IPS-NIHi7 (cell line): Measurements from ENCODE around the gene KRTAP6-1.

ENCODE experiments used
- DNase-seq: peaks from one replicate; pipeline ENCODE4 v3.0.0; 2012; ENCODE audit warnings: mixed read lengths; ENCODE audit errors: extremely low spot score

Gene KRTAP6-1

GRCh38 chr21:30577766-30578165 is 36.0 kb downstream of the KRTAP6-1 start:
- no peak for DNase-seq

- DNase-seq: no peak
Observed at GRCh38 chr21:30567617-30568016, 46.1 kb downstream of the KRTAP6-1 start.

- DNase-seq: no peak
Observed at GRCh38 chr21:30563630-30564029, 50.1 kb downstream of the KRTAP6-1 start.
